ENCODE measurements around the gene NISCH. TPM values are rescaled to one million over a fixed set of nuclear protein-coding genes. Genes with fewer than 3 reads are reported as not detected.

Gene NISCH
- total and polyA plus RNA-seq, 2 donors (not counting 3 experiments of a cell fraction or from before 2014, with no cell fraction given) = 156 to 178 TPM

DNA sequence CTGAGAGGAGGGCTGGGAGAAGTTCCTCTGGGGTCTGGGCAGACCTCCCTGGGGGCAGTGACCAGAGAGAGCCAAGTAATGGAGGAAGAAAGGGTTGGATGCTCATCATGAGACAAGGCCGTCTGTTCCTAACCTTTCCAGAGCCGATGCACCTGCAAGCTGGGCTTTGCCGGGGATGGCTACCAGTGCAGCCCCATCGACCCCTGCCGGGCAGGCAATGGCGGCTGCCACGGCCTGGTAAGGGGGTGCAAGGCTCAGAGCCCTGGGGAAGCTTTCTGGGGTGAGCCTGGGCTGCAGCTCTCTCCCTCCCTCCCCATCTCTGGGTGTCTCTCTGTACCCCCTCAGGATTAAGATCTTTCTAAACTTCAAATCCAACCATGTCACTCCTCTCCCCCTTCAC lies 56.1 kb downstream of the NISCH start:
- Histone ChIP-seq H3K9ac (replicated peaks; ENCODE audit: extremely low read depth, insufficient read depth, low read length) (no peak overlapping the region), H3K9me1 (replicated peaks; ENCODE audit: control insufficient read depth, extremely low read depth, insufficient read depth, low read length) (no peaks in the 10 kb centered on the region), H3K9me3 (replicated peaks; ENCODE audit: control insufficient read depth, insufficient read depth, low read length) (no peaks in the 10 kb centered on the region), H3K27ac (ENCODE audit: insufficient read depth, low read depth, low read length) (no peak overlapping the region), H3K79me2 (ENCODE audit: control insufficient read depth, insufficient read depth, low read length) (no peaks in the 10 kb centered on the region), H4K20me1 (replicated peaks; ENCODE audit: control insufficient read depth, extremely low read depth, insufficient read depth, low read length) (no peaks in the 10 kb centered on the region), H2AFZ (ENCODE audit: low read depth, low read length) (no peak overlapping the region), H3K36me3 (ENCODE audit: control insufficient read depth in 2 of 2, extremely low read depth in 1 of 2, insufficient read depth in 2 of 2, low read length in 2 of 2) (peaks cover 24 to 82% of the 10 kb centered on the region in 2 experiments), H3K4me3 (replicated peaks in 1 of 3; ENCODE audit: insufficient read depth in 1 of 3, low read depth in 1 of 3, low read length in 3 of 3) (no peak overlapping the region), H3K4me2 (ENCODE audit: insufficient read depth, low read length) (no peak overlapping the region), H3K4me1 (ENCODE audit: control insufficient read depth, extremely low read depth, insufficient read depth, low read length) (peaks cover 7% of the 10 kb centered on the region), H3K27me3 (ENCODE audit: control insufficient read depth in 2 of 2, insufficient read depth in 2 of 2, low read length in 2 of 2) (no peaks in the 10 kb centered on the region)
- intact Hi-C loops (cut with micrococcal nuclease) (no loop called here), dilution Hi-C loops (cut with MboI; ENCODE audit: extremely low pct_ligation_motif_present, low sequenced_read_pairs) (no loop called here)
- DNase-seq (ENCODE audit: low read depth, low spot score) (no peak), FAIRE-seq (no peak)
- ChIA-PET POLR2A (interaction anchor here (0.6 to 0.8 kb wide), 3 partner anchors 12 to 15 kb away, joined by 3 to 16 read pairs (median 3); no protein-coding TSS in a partner anchor), CTCF (interaction anchor here (1.0 to 1.5 kb wide), 3 partner anchors 13 to 30 kb away, joined by 3 to 4 read pairs (median 3); no protein-coding TSS in a partner anchor)
- TF ChIP-seq POLR2AphosphoS5 (IDR thresholded peaks at IDR 0.05; ENCODE audit: insufficient read depth, low read depth, low read length) = no peak
- no peak for TF ChIP-seq JUN (IDR thresholded peaks at IDR 0.05; ENCODE audit: borderline replicate concordance, insufficient read depth, insufficient read length, low read depth)
- no peak for TF ChIP-seq EZH2 (IDR thresholded peaks at IDR 0.05; ENCODE audit: borderline replicate concordance, low read depth, low read length, severe bottlenecking)
- no peak for TF ChIP-seq MYC (IDR thresholded peaks at IDR 0.05; ENCODE audit: low read depth, low read length)
- TF ChIP-seq POLR2A (IDR thresholded peaks at IDR 0.05; ENCODE audit: low read depth, low read length) = no peak
- no peak for TF ChIP-seq GATA2 (IDR thresholded peaks at IDR 0.05; ENCODE audit: insufficient read depth, insufficient read length, low read depth, low read length)
- TF ChIP-seq, protein P1, sequence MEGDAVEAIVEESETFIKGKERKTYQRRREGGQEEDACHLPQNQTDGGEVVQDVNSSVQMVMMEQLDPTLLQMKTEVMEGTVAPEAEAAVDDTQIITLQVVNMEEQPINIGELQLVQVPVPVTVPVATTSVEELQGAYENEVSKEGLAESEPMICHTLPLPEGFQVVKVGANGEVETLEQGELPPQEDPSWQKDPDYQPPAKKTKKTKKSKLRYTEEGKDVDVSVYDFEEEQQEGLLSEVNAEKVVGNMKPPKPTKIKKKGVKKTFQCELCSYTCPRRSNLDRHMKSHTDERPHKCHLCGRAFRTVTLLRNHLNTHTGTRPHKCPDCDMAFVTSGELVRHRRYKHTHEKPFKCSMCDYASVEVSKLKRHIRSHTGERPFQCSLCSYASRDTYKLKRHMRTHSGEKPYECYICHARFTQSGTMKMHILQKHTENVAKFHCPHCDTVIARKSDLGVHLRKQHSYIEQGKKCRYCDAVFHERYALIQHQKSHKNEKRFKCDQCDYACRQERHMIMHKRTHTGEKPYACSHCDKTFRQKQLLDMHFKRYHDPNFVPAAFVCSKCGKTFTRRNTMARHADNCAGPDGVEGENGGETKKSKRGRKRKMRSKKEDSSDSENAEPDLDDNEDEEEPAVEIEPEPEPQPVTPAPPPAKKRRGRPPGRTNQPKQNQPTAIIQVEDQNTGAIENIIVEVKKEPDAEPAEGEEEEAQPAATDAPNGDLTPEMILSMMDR (IDR thresholded peaks at IDR 0.05; ENCODE audit: extremely low read depth in 1 of 2, insufficient read depth in 1 of 2, low read depth in 1 of 2, low read length in 2 of 2) = no peak
- no peak for TF ChIP-seq FOS (IDR thresholded peaks at IDR 0.05; ENCODE audit: borderline replicate concordance, insufficient read depth, low read length)
- TF ChIP-seq, protein P2, sequence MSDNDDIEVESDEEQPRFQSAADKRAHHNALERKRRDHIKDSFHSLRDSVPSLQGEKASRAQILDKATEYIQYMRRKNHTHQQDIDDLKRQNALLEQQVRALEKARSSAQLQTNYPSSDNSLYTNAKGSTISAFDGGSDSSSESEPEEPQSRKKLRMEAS (IDR thresholded peaks at IDR 0.05; ENCODE audit: insufficient read depth, insufficient read length) = no peak
- no TSS peak for BruUV-seq (replicated peaks)

Data from endothelial cell of umbilical vein (primary cell).